Measurements from ENCODE around the gene OR2V1. TPM values are rescaled to one million over a fixed set of nuclear protein-coding genes. Genes with fewer than 3 reads are reported as not detected.
"Not testable (repeated sequence)": the region's sequence is repeated elsewhere in the genome, so short reads cannot be mapped to it uniquely, and the experiment has no call there.

Gene OR2V1
- total RNA-seq, 6 donors from 2014 or later, result not detected

GRCh38 chr5:181173027-181173419, 42.1 kb upstream of the OR2V1 start:
- no peak overlapping the region for H3K27ac ChIP-seq
- H3K36me3 ChIP-seq, result no peaks in the 10 kb centered on the region
- no peak for ATAC-seq (ENCODE audit: low FRiP score in 2 of 2)
- H3K27me3 ChIP-seq, result peaks cover 1 to 31% (median 11%) of the 10 kb centered on the region in 4 donors
- no peak for TF ChIP-seq EP300 (IDR thresholded peaks at IDR 0.05)
- peak in 2 of 6 experiments; percentile 35 to 36 for TF ChIP-seq CTCF (IDR thresholded peaks at IDR 0.05)
- DNase-seq, result no peak
- H3K4me1 ChIP-seq, result peaks cover 0 to 22% (median 12%) of the 10 kb centered on the region in 4 donors
- WGBS, 2 donors, result 8% methylated on average over 11 of the region's 11 CpGs
- no peaks in the 10 kb centered on the region for H3K9me3 ChIP-seq
- H3K4me3 ChIP-seq, result no peak overlapping the region

- ATAC-seq (ENCODE audit: low FRiP score in 2 of 2) (no peak), DNase-seq (no peak)
- H3K4me3 ChIP-seq, result no peak overlapping the region
- no peak overlapping the region for H3K27ac ChIP-seq
- WGBS, 2 donors, result 62 to 64% methylated on average over 3 of the region's 3 CpGs
- no peaks in the 10 kb centered on the region for H3K9me3 ChIP-seq
- peaks cover 1 to 31% (median 11%) of the 10 kb centered on the region in 4 donors for H3K27me3 ChIP-seq
- H3K4me1 ChIP-seq, result peaks cover 0 to 22% (median 12%) of the 10 kb centered on the region in 4 donors
- no peaks in the 10 kb centered on the region for H3K36me3 ChIP-seq
- TF ChIP-seq CTCF (IDR thresholded peaks at IDR 0.05), result no peak
- TF ChIP-seq POLR2AphosphoS5 (IDR thresholded peaks at IDR 0.05), result no peak
- no peak for TF ChIP-seq EP300 (IDR thresholded peaks at IDR 0.05)
- no peak for TF ChIP-seq POLR2A (IDR thresholded peaks at IDR 0.05)
Measured at GRCh38 chr5:181171782-181172181, 40.8 kb upstream of the OR2V1 start.

GRCh38 chr5:181170996-181171395, 40.0 kb upstream of the OR2V1 start:
- no peak for ATAC-seq (ENCODE audit: low FRiP score in 2 of 2)
- Histone ChIP-seq H3K36me3 (no peaks in the 10 kb centered on the region), H3K27ac (no peak overlapping the region), H3K4me1 (peaks cover 0 to 22% (median 12%) of the 10 kb centered on the region in 4 donors), H3K27me3 (peaks cover 1 to 31% (median 11%) of the 10 kb centered on the region in 4 donors), H3K4me3 (no peak overlapping the region), H3K9me3 (no peaks in the 10 kb centered on the region)
- no peak for DNase-seq
- WGBS, 2 donors, result 59 to 67% methylated on average over 6 of the region's 6 CpGs
- TF ChIP-seq EP300 (IDR thresholded peaks at IDR 0.05) (no peak), POLR2A (IDR thresholded peaks at IDR 0.05) (no peak), POLR2AphosphoS5 (IDR thresholded peaks at IDR 0.05) (no peak), CTCF (IDR thresholded peaks at IDR 0.05) (no peak)

- Histone ChIP-seq H3K4me1 (peaks cover 0 to 22% (median 12%) of the 10 kb centered on the region in 4 donors), H3K27ac (no peak overlapping the region), H3K27me3 (peaks cover 1 to 31% (median 11%) of the 10 kb centered on the region in 4 donors), H3K36me3 (no peaks in the 10 kb centered on the region), H3K4me3 (peak overlapping the region in 1 of 4 donors; percentile 3), H3K9me3 (no peaks in the 10 kb centered on the region)
- ATAC-seq (ENCODE audit: low FRiP score in 2 of 2), result peak in 1 of 2 donors; percentile 28
- DNase-seq, result no peak
- 30 to 32% methylated on average over 30 of the region's 33 CpGs for WGBS, 2 donors
- no peak for TF ChIP-seq EP300 (IDR thresholded peaks at IDR 0.05)
- TF ChIP-seq CTCF (IDR thresholded peaks at IDR 0.05), result no peak
- no peak for TF ChIP-seq POLR2AphosphoS5 (IDR thresholded peaks at IDR 0.05)
- TF ChIP-seq POLR2A (IDR thresholded peaks at IDR 0.05), result no peak
Measured at GRCh38 chr5:181170237-181170825, 39.4 kb upstream of the OR2V1 start.

GRCh38 chr5:181169459-181170236, 38.7 kb upstream of the OR2V1 start:
- not testable (repeated sequence) for H3K9me3 ChIP-seq, H3K36me3 ChIP-seq, H3K27ac ChIP-seq
- ATAC-seq (ENCODE audit: low FRiP score in 2 of 2), result peak in 1 of 2 donors; percentile 38
- peaks cover 0 to 22% (median 12%) of the 10 kb centered on the region in 4 donors for H3K4me1 ChIP-seq
- 16 to 18% methylated on average over 41 to 44 of the region's 50 CpGs for WGBS, 2 donors
- H3K4me3 ChIP-seq, result peak overlapping the region in 1 of 4 donors; percentile 3
- DNase-seq, result peak in 1 of 2 donors; percentile 80
- H3K27me3 ChIP-seq, result peaks cover 1 to 32% (median 11%) of the 10 kb centered on the region in 4 donors

Measured in upper lobe of left lung (tissue), 6 donors.